ENCODE measurements around the gene TRPM7. TPM values are rescaled to one million over a fixed set of nuclear protein-coding genes. Genes with fewer than 3 reads are reported as not detected.
"Not testable (repeated sequence)": the region's sequence is repeated elsewhere in the genome, so short reads cannot be mapped to it uniquely, and the experiment has no call there.

TRPM7 gene
- total RNA-seq, result 10 to 100 TPM; 36.8 to 36.9 TPM
- long read RNA-seq, partial matches to known transcripts, result 9 of 14 reads
- long read RNA-seq, other reads (novel, unspliced or antisense), result 5 of 14 reads

DNA sequence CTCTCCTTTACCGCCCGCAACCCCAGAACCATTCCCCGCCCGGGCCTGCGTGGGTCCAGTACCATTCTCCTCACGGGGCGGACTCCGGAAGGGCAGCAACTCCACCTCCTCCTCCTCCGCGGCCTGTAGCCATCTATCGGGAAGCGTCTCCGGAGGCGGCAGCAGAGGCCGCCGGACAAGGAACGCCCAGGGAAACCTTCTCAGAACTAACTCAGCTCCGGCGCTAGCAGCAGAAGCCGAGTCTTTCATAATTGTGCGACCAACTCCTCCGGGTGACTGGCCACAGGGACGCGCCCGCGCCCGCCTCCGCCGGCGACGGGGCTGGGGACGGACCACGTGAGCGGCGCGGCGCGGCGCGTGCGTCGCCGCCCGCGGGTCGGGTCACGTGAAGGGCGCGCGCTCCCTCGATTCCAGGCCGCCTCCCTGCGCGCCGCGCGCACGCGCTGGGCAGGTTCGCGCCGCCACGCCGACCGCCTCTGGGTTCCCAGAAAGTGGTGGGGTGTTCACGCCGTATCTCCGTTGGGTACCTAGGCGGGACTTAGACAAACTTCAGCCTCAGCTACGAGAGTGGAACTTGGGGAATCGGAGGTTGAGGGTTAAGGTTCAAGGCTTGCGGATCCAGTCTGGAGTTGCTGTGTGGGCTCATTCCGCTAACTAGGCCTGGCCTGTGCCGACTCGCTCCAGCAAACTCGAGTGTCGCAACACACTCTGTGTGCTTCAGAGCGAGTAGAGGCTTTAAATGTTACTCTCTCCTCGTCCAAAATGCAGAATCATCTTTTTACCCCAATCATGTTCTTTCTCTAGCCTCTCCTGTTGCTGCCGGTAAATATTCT lies at the start of gene TRPM7:
TRPM7 (minus strand) TSS at position 329 of the 833 bp plus-strand sequence; CDS start at position 65, 264 bp downstream.
- ATAC-seq (peak; percentile 93), DNase-seq (peak; percentile 83 to 93)
- intact Hi-C loops (cut with DNase I, micrococcal nuclease), result loop anchor here in 1 of 2 donors (10.0 kb wide), 2 partner anchors 188 to 218 kb away; partner anchors contain the start of gene AP4E1

DNA sequence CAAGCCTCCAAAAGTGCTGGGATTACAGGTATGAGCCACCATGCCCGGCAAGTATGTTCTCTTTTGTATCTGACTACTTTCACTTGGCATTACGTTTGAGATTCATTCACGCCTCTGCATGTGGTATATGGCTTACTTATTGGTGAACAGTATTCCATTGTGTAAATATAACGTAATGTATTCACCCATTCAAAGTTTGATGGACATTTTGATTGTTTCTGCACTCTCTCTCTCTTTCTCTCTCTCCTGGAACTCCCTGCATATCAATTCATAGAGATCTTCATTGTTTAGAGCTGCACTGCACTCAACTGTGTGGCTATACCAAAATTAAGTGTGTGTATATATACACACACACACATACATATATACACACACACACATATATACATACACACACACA lies 48.6 kb upstream of the TRPM7 start:
- DNase-seq, result no peak
- intact Hi-C loops (cut with DNase I, micrococcal nuclease), result no loop called here
- no peak for ATAC-seq

DNA sequence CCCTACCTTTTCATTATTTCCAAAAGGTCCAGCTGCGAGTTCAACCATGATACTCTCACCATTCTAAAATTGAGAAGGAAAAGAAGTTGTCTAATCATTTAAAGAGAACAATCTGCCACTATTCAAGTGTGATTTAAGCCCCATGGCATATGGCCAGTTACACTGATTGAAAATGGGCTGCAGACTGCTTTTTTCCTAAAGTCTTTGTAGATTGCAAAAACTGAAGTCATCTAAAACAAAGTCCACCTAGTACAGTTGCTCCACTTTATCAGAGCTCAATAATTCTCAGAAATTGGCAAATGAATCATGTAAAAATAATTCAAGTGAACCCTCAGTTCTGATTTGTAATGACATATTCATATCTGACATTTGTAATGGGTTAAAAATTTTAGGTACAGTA lies 39.7 kb upstream of the TRPM7 start:
- no peak for DNase-seq
- intact Hi-C loops (cut with DNase I, micrococcal nuclease), result no loop called here

DNA sequence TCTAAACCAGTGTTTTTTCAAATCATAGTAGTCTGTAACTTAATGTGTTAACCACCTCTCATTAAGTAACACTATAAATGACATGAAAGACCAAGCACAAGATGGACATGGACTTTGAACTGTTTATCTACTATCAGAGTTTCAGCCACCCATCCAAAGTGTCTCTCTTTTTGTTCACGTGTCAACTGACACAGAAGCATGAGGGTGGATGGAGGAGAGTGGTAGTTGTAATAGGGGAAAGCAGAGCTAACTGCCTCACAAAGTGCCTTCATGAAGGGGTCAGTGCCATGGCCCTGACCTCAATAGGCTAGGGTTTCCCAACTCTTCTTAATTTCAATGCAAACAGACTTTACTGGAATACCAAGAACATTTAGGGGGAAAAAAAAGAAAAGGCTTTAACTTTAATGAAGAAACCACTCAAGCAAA lies 32.1 kb upstream of the TRPM7 start:
- peak; percentile 93 for ATAC-seq
- intact Hi-C loops (cut with DNase I, micrococcal nuclease), result no loop called here
- DNase-seq, result no peak

More for the DNA sequence above, 39.7 kb upstream of the TRPM7 start:
- ATAC-seq, result no peak

DNA sequence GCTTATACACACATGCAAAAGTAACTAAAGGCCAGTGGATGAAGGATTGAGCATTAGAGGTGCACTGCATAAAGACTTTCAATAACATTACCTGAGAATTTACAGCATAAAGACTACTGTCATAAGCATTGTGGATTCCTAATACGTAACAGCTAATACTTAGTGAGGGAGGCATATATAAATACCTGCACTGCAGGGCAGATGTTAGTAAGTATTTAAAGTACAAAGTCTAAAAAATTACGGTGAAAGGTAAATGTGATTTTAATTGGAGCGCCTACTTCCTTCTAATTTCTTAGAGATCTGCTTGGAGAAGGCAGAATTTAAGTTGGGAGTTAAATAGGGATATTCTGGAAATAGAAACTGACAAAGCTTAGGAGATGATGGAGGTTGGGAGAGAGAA lies 25.4 kb upstream of the TRPM7 start:
- ATAC-seq, result peak; percentile 74
- no peak for DNase-seq
- intact Hi-C loops (cut with DNase I, micrococcal nuclease), result no loop called here

- ATAC-seq (no peak), DNase-seq (no peak)
- intact Hi-C loops (cut with DNase I, micrococcal nuclease), result no loop called here
Measured at GRCh38 chr15:50710585-50710984, 24.0 kb upstream of the TRPM7 start.

DNA sequence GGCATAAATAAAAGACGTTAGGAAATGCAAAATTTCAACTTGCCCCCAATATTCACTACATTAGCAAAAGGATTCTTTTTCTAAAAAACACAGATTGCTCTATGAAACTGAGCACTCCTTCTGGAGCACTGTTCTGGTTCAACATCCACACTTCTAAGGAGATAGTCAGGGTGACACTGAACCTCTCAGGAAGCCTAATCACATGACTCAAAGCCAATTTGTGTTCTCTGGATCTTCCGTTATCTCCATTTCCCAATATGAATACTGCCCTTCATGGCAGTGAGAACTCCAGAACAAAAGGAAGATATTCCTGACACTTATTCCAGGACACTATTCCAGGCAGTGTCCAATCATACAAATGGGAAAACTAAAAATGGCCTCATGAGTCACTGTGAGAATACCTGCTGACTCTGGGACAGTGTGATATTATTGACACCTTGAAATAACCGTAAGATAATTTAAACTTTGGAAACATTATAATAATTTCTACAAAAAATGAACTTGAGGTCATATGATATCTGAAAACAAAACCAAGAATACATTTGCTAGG lies 21.4 kb upstream of the TRPM7 start:
- DNase-seq, result no peak
- ATAC-seq, result no peak
- intact Hi-C loops (cut with DNase I, micrococcal nuclease), result no loop called here

GRCh38 chr15:50702762-50703334 lies 16.3 kb upstream of the TRPM7 start:
- no peak for ATAC-seq
- intact Hi-C loops (cut with DNase I, micrococcal nuclease), result no loop called here
- DNase-seq, result no peak

DNA sequence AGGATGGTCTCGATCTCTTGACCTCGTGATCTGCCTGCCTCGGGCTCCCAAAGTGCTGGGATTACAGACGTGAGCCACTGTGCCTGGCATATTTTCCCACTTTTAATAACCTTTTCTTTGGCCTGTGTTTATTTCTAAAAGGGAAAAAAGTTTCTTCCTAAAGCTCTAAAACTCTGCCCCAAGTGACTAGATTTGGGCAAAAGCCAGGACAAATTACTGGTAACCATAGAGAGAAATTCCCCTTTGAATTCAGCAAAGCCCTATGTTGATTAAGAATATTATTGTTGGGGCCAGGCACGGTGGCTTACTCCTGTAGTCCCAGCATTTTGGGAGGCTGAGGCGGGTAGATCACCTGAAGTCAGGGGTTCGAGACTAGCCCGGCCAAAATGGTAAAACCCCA lies 11.5 kb upstream of the TRPM7 start:
- ATAC-seq (no peak), DNase-seq (no peak)
- intact Hi-C loops (cut with DNase I, micrococcal nuclease), result no loop called here

- ATAC-seq, result no peak
- DNase-seq, result no peak
- intact Hi-C loops (cut with DNase I, micrococcal nuclease), result no loop called here
Measured at GRCh38 chr15:50697109-50697797, 10.7 kb upstream of the TRPM7 start.

- intact Hi-C loops (cut with DNase I, micrococcal nuclease); ATAC-seq; DNase-seq: not testable (repeated sequence)
Measured at GRCh38 chr15:50694634-50695165, 8.1 kb upstream of the TRPM7 start.

- ATAC-seq (no peak), DNase-seq (no peak)
- intact Hi-C loops (cut with DNase I, micrococcal nuclease), result loop anchor here in 1 of 2 donors (10.0 kb wide), 2 partner anchors 187 to 217 kb away; partner anchors contain the start of gene AP4E1
Measured at GRCh38 chr15:50687302-50687902, 805 bp upstream of the TRPM7 start.

DNA sequence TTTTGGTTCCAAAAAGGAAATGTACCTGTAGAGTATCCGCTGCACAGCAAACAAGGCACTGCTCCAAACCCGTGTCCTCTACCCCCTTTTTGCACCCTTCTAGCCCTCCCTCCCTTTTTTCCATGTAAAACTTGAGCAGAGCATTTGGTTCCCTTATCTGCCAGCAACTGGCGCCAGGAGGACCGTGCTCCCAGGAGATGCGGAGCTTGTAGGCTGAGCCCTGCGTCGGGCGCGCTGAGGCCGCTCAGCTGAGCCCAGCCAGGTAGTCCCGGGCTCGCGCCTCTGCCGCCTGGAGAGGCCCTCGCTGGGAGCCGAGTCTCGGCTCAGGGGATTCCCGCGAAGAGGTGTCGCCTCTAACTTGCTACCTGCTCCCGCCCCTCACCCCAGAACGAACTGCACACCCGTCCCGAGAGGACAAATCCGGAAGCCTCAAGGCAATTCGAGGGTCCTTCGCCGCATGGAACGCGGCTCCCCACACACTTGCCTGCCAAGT lies 575 bp downstream of the TRPM7 start:
- ATAC-seq (peak; percentile 69), DNase-seq (peak; percentile 61 to 65)
- intact Hi-C loops (cut with DNase I, micrococcal nuclease), result loop anchor here in 1 of 2 donors (10.0 kb wide), 2 partner anchors 189 to 219 kb away; partner anchors contain the start of gene AP4E1

GRCh38 chr15:50685191-50685975 lies 1.2 kb downstream of the TRPM7 start:
- ATAC-seq (no peak), DNase-seq (no peak)
- intact Hi-C loops (cut with DNase I, micrococcal nuclease), result loop anchor here in 1 of 2 donors (10.0 kb wide), 2 partner anchors 189 to 219 kb away; partner anchors contain the start of gene AP4E1

GRCh38 chr15:50681467-50681866 lies 5.1 kb downstream of the TRPM7 start:
- no peak for DNase-seq
- ATAC-seq, result no peak
- intact Hi-C loops (cut with DNase I, micrococcal nuclease), result loop anchor here in 1 of 2 donors (10.0 kb wide), 2 partner anchors 193 to 223 kb away; partner anchors contain the start of gene AP4E1

GRCh38 chr15:50676799-50677483 lies 9.7 kb downstream of the TRPM7 start:
- intact Hi-C loops (cut with DNase I, micrococcal nuclease), result loop anchor here in 1 of 2 donors (5.0 kb wide), 1 partner anchor 195 kb away; no protein-coding TSS in a partner anchor
- DNase-seq, result no peak
- ATAC-seq, result peak; percentile 43
